GM12875 (cell line): ENCODE data around the gene BICRAL.
"Not testable (repeated sequence)": the region's sequence is repeated elsewhere in the genome, so short reads cannot be mapped to it uniquely, and the experiment has no call there.

Experiments
- H3K4me3 ChIP-seq: one replicate; pipeline ENCODE4 v1.5.1; 2011; ENCODE audit warnings: low read depth, low read length, control low read depth
- CTCF ChIP-seq: IDR thresholded peaks from 2 replicates; pipeline ENCODE4 v1.5.1; 2011; ENCODE audit warnings: low read depth, mild to moderate bottlenecking, control low read depth, inconsistent platforms, low read length, moderate library complexity, borderline replicate concordance; ENCODE audit not compliant: insufficient read depth

BICRAL gene

DNA sequence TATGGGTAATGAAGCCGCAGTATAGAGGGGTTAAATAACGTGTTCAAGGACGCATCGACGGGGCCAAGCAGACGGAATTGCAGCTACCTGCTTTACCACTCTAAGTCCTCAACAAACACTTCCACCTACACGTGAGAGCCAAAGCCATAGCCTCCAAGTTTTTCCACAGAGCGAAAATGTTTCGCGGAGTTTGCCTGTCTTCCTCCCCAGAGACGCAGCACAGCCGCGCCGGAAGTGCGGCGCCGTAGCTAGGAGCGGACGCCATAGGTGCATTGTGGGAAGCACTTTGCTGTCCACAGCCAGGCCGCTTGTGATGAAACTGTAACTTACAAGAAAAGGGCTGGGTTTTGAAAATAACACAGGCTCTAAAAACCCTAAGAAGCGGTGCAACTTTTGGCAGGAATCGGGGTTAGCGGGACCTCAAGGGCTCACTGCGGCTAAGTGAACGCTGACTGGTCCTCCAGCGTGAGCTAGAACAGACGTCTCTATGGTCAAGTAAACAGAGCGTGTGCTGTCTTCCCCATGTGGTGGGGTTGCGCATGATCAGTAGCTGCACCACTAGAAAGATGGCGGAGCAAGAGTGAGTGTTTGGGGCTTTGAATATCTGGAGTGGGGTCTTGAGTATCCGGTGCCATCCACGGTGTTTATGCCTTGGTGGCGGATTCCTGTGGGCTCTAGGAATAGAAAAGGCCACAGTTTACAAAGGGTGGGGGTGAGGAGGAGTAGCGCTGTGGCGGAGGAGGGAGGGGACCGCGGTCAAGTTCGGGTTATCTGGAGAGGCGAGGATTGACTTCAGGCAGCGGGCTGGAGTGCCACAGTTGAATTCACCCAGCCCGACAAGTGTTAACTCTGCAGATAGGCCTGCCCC, 97.8 kb downstream of the BICRAL start, which contains the start of gene RPL7L1:
Gene RPL7L1, plus strand, starts transcription at position 245 of the 868 bp plus-strand sequence. Its CDS starts 295 bp downstream, at position 540.
- peak within 1 kb of the TSS; percentile 56 for H3K4me3 ChIP-seq
- TF ChIP-seq CTCF = no peak

DNA sequence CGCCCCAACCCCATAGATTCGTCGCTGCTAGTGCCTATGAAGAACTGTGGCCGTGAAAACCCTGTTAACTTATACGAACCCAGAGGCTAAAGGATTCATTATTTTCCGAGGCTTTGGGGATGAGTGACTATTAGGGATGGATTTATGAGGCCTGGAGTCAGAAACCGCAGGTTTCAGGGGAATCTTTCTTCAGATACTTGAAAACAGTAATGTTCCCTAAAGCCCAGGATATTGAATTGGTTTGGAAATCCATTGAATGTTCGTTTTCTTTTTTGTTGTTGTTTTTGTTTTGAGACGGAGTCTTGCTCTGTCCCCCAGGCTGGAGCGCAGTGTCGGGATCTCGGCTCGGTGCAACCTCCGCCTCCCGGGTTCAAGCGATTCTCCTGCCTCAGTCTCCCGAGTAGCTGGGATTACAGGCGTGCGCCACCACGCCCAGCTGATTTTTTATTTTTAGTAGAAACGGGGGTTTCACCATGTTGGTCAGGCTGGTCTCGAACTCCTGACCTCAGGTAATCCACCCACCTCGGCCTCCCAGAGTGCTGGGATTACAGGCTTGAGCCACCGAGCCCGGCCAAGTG, 98.5 kb downstream of the BICRAL start:
- H3K4me3 ChIP-seq = peak overlapping the region; percentile 56

DNA sequence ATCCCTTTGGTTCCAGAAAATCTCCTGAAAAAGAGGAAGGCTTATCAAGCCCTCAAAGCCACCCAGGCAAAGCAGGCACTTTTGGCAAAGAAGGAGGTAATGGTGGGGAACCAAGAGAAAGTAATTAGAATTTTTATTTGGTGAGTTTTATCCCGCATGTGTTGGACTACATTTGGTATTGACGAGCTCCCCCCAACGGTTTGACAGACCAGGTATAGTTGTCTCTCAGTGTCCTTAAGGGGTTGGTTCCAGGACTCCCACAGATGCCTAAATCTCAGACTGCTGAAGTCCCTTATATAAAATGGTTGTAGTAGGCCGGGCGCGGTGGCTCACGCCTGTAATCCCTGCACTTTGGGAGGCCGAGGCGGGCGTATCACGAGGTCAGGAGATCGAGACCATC, 99.0 kb downstream of the BICRAL start:
- H3K4me3 ChIP-seq = peak overlapping the region; percentile 56

DNA sequence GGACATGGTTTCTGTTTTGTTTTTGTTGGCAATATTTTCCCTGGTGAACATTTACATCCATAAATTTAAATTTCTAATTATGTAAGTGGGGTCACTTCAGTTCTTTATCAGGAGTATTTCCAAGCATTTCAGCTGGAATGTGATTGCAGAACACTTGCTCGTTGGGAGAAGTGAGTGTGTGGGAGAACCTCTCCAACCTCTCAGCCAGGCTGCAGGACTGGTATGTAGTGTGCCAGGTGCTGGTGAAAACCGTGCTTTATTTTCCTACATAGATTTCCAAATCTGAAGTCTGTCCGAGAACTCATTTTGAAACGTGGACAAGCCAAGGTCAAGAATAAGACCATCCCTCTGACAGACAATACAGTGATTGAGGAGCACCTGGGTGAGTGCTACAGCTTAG, 103.8 kb downstream of the BICRAL start:
- no peak for TF ChIP-seq CTCF

DNA sequence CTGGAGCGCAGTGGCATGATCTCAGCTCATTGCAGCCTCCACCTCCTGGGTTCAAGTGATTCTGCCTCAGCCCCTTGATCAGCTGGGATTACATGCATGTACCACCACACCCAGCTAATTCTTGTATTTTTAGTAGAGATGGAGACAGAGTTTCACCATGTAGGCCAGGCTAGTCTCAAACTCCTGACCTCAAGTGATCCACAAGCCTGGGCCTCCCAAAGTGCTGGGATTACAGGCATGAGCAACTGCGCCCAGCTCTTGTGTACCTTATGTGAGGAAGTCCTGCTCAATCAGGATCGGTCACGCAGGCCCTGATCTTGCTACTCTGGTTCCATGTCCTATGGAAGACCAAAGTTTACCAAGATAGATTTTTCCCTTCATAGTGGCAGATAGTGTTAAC, 106.3 kb downstream of the BICRAL start:
- H3K4me3 ChIP-seq = not testable (repeated sequence)

More for the DNA sequence above, 103.8 kb downstream of the BICRAL start:
- H3K4me3 ChIP-seq = no peak overlapping the region

DNA sequence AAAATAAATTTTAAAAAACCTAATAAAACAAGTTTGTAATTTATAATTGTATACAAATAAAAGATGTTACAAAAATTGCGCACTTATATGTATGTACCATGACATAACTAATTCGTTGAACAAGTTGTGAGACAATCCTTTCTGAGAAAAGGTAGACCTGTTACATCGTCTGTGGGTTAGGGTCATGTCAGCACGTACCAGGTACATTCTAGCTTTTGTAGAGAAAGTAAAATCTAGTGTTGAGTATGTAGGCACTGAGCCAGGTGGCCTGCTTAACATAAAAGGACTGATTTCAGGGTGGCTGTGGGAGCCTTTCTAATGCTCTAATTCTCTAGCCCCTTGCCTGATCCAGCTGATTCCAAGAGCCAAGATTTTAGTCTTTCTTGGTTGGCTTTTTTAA, 108.0 kb downstream of the BICRAL start:
- TF ChIP-seq CTCF = no peak
- peak overlapping the region; percentile 59 for H3K4me3 ChIP-seq

DNA sequence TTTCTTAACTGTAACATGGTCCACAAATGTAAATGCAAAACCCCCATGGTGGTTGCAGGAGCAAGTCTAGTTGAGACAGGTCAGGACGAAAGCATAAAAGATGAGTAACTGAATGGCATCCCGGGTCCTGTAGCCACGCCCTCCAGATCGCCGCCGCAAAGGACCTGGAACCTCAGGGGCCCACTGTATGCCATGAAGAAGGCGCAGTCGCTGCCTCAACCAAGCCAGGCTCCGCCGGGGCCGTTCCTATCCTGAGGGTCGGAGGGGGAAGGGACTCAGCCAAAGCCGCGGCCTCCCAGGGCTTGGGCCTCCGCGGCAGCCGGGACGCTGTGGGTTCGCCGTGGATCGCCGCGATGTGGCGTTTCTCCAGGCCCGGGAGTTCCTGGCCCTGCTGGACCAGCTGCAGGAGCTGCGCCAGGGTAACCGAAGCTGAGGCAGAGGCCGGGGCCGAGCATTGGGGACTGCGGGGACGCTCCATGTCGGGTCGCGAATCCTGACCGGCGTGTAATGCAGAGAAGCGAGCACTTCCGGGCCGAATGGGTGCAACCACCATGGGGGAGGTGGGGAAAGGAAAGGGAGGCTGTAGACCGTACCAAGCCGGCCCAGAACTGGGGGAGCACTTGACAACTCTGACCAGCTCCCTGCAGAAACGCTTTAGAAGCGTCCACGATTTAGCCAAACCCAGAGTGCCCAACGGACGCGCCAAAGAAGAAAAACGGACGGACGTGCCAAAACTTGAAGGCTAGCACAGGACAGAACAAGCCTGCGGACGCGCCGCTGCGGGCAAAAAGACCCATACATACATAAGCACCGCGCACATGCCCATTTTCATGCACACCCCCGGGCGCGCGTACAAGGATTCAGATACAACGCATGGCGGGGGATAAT, 108.7 kb downstream of the BICRAL start:
- TF ChIP-seq CTCF = no peak
- H3K4me3 ChIP-seq = peak overlapping the region; percentile 59

GRCh38 chr6:42891199-42891722, 109.4 kb downstream of the BICRAL start:
- no peak for TF ChIP-seq CTCF
- peak overlapping the region; percentile 59 for H3K4me3 ChIP-seq

DNA sequence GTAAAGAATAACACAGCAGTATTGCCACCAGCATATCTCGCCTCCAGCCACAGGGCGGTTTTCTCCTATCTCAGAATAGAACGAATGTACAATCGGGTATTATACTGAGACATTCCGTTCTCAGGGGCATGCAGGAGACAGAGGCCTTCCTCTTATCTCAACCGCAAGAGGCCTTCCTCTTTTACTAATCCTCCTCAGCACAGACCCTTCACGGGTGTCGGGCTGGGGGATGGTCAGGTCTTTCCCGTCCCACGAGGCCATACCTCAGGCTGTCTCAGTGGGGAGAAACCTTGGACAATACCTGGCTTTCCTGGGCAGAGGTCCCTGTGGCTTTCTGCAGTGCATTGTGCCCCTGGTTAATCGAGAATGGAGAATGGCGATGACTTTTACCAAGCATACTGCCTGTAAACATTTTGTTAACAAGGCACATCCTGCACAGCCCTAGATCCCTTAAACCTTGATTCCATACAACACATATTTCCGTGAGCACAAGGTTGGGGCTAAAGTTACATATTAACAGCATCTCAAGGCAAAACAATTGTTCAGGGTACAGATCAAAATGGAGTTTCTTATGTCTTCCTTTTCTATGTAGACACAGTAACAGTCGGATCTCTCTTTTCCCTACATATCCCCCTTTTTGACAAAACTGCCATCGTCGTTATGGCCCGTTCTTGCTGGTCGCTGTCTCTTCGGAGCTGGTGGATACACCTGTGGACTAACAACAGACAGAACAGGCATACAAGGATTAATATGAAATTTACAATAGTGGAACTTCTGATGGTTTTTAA, 112.4 kb downstream of the BICRAL start:
- H3K4me3 ChIP-seq = not testable (repeated sequence)
